SK-N-SH treated with all-trans-retinoic acid at 6 μM for 48 hours (cell line): ENCODE results near the gene TMBIM6.

Experiments
- ATAC-seq: fragments of 200-7000 bp; cut with Tn5 transposase; 3 replicates; pipeline ENCODE4 v1.9.1; 2020; ENCODE audit warnings: mild to moderate bottlenecking, moderate library complexity
- ARNTL ChIP-seq: fragments of 450-650 bp; formaldehyde crosslinking; IDR thresholded peaks from 2 replicates; pipeline ENCODE4 v1.5.0; 2020; ENCODE audit warnings: low read depth, mild to moderate bottlenecking, moderate library complexity, borderline replicate concordance
- BACH2 ChIP-seq: fragments of 250-450 bp; sonication (Bioruptor Pico); IDR thresholded peaks from 2 replicates; pipeline ENCODE4 v1.9.0; 2021; ENCODE audit warnings: mild to moderate bottlenecking, borderline replicate concordance
- CSDC2 ChIP-seq: fragments of 250-450 bp; sonication (Bioruptor Pico); IDR thresholded peaks from 2 replicates; pipeline ENCODE4 v1.5.0; 2020; ENCODE audit warnings: mild to moderate bottlenecking, moderate library complexity
- ESRRG ChIP-seq: fragments of 250-450 bp; sonication (Bioruptor Pico); IDR thresholded peaks from 2 replicates; pipeline ENCODE4 v1.6.1; 2021; ENCODE audit warnings: mild to moderate bottlenecking
- GLIS3 ChIP-seq: fragments of 250-450 bp; sonication (Bioruptor Pico); IDR thresholded peaks from 2 replicates; pipeline ENCODE4 v1.5.0; 2020; ENCODE audit warnings: mild to moderate bottlenecking, moderate library complexity
- ISL1 ChIP-seq: fragments of 250-450 bp; sonication (Bioruptor Pico); IDR thresholded peaks from 2 replicates; pipeline ENCODE4 v2.1.2; 2022; ENCODE audit warnings: mild to moderate bottlenecking, moderate library complexity
- OSR1 ChIP-seq: fragments of 250-450 bp; sonication (Bioruptor Pico); IDR thresholded peaks from 2 replicates; pipeline ENCODE4 v1.8.0; 2022; ENCODE audit warnings: moderate library complexity, mild to moderate bottlenecking, inconsistent platforms
- PPARA ChIP-seq: fragments of 250-450 bp; sonication (Bioruptor Pico); IDR thresholded peaks from 2 replicates; pipeline ENCODE4 v1.5.0; 2020; ENCODE audit warnings: mild to moderate bottlenecking, borderline replicate concordance
- RARB ChIP-seq: fragments of 250-450 bp; sonication (Bioruptor Pico); IDR thresholded peaks from 2 replicates; pipeline ENCODE4 v1.8.0; 2021; ENCODE audit warnings: mild to moderate bottlenecking, moderate library complexity
- SNAI2 ChIP-seq: fragments of 250-450 bp; sonication (Bioruptor Pico); IDR thresholded peaks from 2 replicates; pipeline ENCODE4 v1.5.0; 2020; ENCODE audit warnings: mild to moderate bottlenecking, moderate library complexity
- TOX ChIP-seq: fragments of 250-450 bp; sonication (Bioruptor Pico); IDR thresholded peaks from 2 replicates; pipeline ENCODE4 v1.8.0; 2021; ENCODE audit warnings: mild to moderate bottlenecking, moderate library complexity, borderline replicate concordance
- ZC3H10 ChIP-seq: fragments of 250-450 bp; sonication (Bioruptor Pico); IDR thresholded peaks from 2 replicates; pipeline ENCODE4 v1.5.1; 2021; ENCODE audit warnings: mild to moderate bottlenecking, moderate library complexity
- ZFP3 ChIP-seq: fragments of 250-450 bp; sonication (Bioruptor Pico); IDR thresholded peaks from 2 replicates; pipeline ENCODE4 v1.5.0; 2020; ENCODE audit warnings: mild to moderate bottlenecking, moderate library complexity
- ZFP30 ChIP-seq: fragments of 450-650 bp; formaldehyde crosslinking; IDR thresholded peaks from 2 replicates; pipeline ENCODE4 v1.5.0; 2022; ENCODE audit warnings: mild to moderate bottlenecking, moderate library complexity
- ZNF8 ChIP-seq: fragments of 450-650 bp; formaldehyde crosslinking; IDR thresholded peaks from 2 replicates; pipeline ENCODE4 v1.5.0; 2020; ENCODE audit warnings: mild to moderate bottlenecking, moderate library complexity
- TF ChIP-seq, protein P1 (sequence below): fragments of 250-450 bp; sonication (Bioruptor Pico); IDR thresholded peaks from 2 replicates; pipeline ENCODE4 v1.5.1; 2020; ENCODE audit warnings: low read depth, mild to moderate bottlenecking, moderate library complexity
- TF ChIP-seq, protein P2 (sequence below): fragments of 250-450 bp; sonication (Bioruptor Pico); IDR thresholded peaks from 2 replicates; pipeline ENCODE4 v1.5.0; 2020; ENCODE audit warnings: mild to moderate bottlenecking, moderate library complexity
- TF ChIP-seq, protein P3 (sequence below): fragments of 250-450 bp; sonication (Bioruptor Pico); IDR thresholded peaks from 2 replicates; pipeline ENCODE4 v1.8.0; 2021; ENCODE audit warnings: low read depth, mild to moderate bottlenecking, moderate library complexity, borderline replicate concordance
- TF ChIP-seq, protein P4 (sequence below): fragments of 250-450 bp; sonication (Bioruptor Pico); IDR thresholded peaks from 2 replicates; pipeline ENCODE4 v1.5.1; 2021; ENCODE audit warnings: mild to moderate bottlenecking, moderate library complexity
- TF ChIP-seq, protein P5 (sequence below): fragments of 250-450 bp; sonication (Bioruptor Pico); IDR thresholded peaks from 2 replicates; pipeline ENCODE4 v1.8.0; 2020; ENCODE audit warnings: mild to moderate bottlenecking, moderate library complexity, borderline replicate concordance

The TMBIM6 gene

DNA sequence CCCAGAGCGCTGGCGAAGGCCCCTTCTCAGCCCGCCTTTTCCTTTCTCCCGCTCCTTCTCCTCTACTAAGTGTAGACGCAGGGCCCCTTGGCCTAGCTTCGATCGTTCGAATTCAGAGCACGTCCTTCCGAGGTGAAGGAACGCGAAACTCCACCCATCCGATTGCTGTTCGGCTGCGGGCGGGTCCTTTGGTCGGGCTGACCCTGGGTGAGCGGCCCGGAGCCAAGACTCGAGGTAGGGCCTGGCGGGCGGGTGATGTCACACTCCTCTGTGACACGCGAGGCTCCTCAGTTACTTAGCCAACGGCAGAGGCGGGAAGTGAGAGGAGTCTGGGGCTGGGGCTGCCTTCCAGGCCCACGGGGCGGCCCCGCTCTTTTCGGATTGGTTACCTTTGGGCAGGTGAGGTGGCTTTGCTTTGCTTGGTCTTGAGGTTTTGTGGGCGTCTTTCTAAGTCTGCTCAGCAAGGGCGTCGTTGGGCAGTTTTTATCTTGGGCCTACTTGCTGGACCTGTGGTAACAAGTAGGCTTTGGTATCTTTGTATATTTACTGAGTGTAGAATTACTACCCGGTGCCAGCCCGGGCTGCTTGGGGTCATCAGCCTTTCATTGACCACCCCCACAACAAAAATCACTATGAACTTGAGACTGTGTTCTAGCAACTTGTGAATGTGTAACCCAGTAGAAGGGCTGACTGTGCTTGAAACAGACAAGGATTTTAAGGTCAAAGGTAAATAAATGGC lies 694 bp downstream of the TMBIM6 start:
- ATAC-seq: peak; percentile 56

DNA sequence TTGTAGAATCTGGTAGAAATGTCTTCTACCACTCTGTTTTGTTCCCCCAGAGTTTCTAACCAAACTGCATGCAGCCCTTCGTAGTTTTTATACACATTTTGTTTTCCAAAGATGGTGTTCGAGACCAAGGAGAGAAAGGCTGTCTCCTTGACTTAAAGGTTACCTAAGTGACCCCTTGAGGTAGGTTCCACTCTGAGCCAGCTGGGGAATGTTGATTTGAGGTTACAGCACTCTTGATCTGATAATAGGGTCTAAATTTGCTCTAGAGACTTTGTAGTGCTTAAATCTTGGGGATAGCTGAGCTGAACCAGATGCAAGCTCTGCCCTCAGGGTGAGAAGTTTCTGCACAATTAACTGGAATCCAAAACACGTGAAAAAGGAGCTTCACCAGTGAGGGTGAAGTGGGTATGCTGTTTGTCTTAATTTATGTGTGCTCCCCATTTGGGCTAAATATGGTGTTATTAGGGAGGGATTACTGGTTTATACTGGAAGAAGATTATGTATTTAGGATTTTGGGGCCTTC lies 3.1 kb downstream of the TMBIM6 start:
- no peak for ATAC-seq
- TF ChIP-seq, protein P1, sequence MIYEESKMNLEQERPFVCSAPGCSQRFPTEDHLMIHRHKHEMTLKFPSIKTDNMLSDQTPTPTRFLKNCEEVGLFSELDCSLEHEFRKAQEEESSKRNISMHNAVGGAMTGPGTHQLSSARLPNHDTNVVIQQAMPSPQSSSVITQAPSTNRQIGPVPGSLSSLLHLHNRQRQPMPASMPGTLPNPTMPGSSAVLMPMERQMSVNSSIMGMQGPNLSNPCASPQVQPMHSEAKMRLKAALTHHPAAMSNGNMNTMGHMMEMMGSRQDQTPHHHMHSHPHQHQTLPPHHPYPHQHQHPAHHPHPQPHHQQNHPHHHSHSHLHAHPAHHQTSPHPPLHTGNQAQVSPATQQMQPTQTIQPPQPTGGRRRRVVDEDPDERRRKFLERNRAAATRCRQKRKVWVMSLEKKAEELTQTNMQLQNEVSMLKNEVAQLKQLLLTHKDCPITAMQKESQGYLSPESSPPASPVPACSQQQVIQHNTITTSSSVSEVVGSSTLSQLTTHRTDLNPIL: no peak
- TF ChIP-seq, protein P2, sequence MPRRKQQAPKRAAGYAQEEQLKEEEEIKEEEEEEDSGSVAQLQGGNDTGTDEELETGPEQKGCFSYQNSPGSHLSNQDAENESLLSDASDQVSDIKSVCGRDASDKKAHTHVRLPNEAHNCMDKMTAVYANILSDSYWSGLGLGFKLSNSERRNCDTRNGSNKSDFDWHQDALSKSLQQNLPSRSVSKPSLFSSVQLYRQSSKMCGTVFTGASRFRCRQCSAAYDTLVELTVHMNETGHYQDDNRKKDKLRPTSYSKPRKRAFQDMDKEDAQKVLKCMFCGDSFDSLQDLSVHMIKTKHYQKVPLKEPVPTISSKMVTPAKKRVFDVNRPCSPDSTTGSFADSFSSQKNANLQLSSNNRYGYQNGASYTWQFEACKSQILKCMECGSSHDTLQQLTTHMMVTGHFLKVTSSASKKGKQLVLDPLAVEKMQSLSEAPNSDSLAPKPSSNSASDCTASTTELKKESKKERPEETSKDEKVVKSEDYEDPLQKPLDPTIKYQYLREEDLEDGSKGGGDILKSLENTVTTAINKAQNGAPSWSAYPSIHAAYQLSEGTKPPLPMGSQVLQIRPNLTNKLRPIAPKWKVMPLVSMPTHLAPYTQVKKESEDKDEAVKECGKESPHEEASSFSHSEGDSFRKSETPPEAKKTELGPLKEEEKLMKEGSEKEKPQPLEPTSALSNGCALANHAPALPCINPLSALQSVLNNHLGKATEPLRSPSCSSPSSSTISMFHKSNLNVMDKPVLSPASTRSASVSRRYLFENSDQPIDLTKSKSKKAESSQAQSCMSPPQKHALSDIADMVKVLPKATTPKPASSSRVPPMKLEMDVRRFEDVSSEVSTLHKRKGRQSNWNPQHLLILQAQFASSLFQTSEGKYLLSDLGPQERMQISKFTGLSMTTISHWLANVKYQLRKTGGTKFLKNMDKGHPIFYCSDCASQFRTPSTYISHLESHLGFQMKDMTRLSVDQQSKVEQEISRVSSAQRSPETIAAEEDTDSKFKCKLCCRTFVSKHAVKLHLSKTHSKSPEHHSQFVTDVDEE (CRISPR knock-in tag): no peak
- TF ChIP-seq ZFP30 (CRISPR knock-in tag) (no peak), ZC3H10 (no peak), ISL1 (no peak), ESRRG (CRISPR knock-in tag) (no peak), RARB (no peak), BACH2 (no peak), ZNF8 (CRISPR knock-in tag) (no peak), ARNTL (CRISPR knock-in tag) (no peak), TOX (CRISPR knock-in tag) (no peak), SNAI2 (CRISPR knock-in tag) (no peak)

More for the DNA sequence above, 694 bp downstream of the TMBIM6 start:
- no peak for TF ChIP-seq ARNTL (CRISPR knock-in tag)
- TF ChIP-seq ISL1: no peak
- TF ChIP-seq OSR1 (CRISPR knock-in tag): no peak
- TF ChIP-seq, protein P1: no peak
- no peak for TF ChIP-seq GLIS3
- no peak for TF ChIP-seq ESRRG (CRISPR knock-in tag)
- TF ChIP-seq, protein P2 (CRISPR knock-in tag): no peak
- no peak for TF ChIP-seq ZC3H10
- TF ChIP-seq, protein P3, sequence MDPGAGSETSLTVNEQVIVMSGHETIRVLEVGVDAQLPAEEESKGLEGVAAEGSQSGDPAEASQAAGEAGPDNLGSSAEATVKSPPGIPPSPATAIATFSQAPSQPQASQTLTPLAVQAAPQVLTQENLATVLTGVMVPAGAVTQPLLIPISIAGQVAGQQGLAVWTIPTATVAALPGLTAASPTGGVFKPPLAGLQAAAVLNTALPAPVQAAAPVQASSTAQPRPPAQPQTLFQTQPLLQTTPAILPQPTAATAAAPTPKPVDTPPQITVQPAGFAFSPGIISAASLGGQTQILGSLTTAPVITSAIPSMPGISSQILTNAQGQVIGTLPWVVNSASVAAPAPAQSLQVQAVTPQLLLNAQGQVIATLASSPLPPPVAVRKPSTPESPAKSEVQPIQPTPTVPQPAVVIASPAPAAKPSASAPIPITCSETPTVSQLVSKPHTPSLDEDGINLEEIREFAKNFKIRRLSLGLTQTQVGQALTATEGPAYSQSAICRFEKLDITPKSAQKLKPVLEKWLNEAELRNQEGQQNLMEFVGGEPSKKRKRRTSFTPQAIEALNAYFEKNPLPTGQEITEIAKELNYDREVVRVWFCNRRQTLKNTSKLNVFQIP (CRISPR knock-in tag): no peak
- TF ChIP-seq SNAI2 (CRISPR knock-in tag): no peak
- no peak for TF ChIP-seq BACH2
- TF ChIP-seq CSDC2 (CRISPR knock-in tag): no peak
- no peak for TF ChIP-seq ZFP3 (CRISPR knock-in tag)
- TF ChIP-seq, protein P4, sequence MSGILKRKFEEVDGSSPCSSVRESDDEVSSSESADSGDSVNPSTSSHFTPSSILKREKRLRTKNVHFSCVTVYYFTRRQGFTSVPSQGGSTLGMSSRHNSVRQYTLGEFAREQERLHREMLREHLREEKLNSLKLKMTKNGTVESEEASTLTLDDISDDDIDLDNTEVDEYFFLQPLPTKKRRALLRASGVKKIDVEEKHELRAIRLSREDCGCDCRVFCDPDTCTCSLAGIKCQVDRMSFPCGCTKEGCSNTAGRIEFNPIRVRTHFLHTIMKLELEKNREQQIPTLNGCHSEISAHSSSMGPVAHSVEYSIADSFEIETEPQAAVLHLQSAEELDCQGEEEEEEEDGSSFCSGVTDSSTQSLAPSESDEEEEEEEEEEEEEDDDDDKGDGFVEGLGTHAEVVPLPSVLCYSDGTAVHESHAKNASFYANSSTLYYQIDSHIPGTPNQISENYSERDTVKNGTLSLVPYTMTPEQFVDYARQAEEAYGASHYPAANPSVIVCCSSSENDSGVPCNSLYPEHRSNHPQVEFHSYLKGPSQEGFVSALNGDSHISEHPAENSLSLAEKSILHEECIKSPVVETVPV (CRISPR knock-in tag): no peak
- TF ChIP-seq, protein P5, sequence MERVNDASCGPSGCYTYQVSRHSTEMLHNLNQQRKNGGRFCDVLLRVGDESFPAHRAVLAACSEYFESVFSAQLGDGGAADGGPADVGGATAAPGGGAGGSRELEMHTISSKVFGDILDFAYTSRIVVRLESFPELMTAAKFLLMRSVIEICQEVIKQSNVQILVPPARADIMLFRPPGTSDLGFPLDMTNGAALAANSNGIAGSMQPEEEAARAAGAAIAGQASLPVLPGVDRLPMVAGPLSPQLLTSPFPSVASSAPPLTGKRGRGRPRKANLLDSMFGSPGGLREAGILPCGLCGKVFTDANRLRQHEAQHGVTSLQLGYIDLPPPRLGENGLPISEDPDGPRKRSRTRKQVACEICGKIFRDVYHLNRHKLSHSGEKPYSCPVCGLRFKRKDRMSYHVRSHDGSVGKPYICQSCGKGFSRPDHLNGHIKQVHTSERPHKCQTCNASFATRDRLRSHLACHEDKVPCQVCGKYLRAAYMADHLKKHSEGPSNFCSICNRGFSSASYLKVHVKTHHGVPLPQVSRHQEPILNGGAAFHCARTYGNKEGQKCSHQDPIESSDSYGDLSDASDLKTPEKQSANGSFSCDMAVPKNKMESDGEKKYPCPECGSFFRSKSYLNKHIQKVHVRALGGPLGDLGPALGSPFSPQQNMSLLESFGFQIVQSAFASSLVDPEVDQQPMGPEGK (CRISPR knock-in tag): no peak
- no peak for TF ChIP-seq PPARA (CRISPR knock-in tag)
